IMR-90 (cell line): Measurements from ENCODE around the gene C1QTNF5. TPM values are rescaled to one million over a fixed set of nuclear protein-coding genes. Genes with fewer than 3 reads are reported as not detected.

Experiments used
- ATAC-seq: fragments of 200-7000 bp; cut with Tn5 transposase; 2 replicates; pipeline ENCODE4 v1.9.1; 2020; ENCODE audit warnings: low read depth, mild to moderate bottlenecking, moderate library complexity
- BruUV-seq: library from RNA; stranded (reverse); fragments of 400-500 nt; replicated peaks from 2 replicates; lab custom pipeline; 2021; lab: Mats Ljungman, UMichigan
- CTCF ChIA-PET: fragments of 300-600 bp; formaldehyde crosslinking; extraction: SDS; loops from one replicate; lab custom pipeline; 2021; ENCODE audit warnings: antibody characterized with exemption; lab: Yijun Ruan, JAX
- POLR2A ChIA-PET: fragments of 300-600 bp; sonication (Branson Sonifier 250); formaldehyde crosslinking; loops from one replicate; lab custom pipeline; 2022; ENCODE audit warnings: antibody characterized with exemption; ENCODE audit not compliant: unreplicated experiment; lab: Charles Lee
- DNase-seq: peaks from one replicate; pipeline ENCODE4 v3.0.0; 2013
- H2AFZ ChIP-seq: replicated peaks from 2 replicates; pipeline ENCODE3; 2013; ENCODE audit warnings: low read length, mild to moderate bottlenecking; ENCODE audit not compliant: poor library complexity
- H2AK5ac ChIP-seq: 2 replicates; pipeline ENCODE4 v1.6.1; 2013; ENCODE audit warnings: low read depth, low read length, inconsistent platforms
- H2AK9ac ChIP-seq: replicated peaks from 2 replicates; pipeline ENCODE3; 2013; ENCODE audit warnings: mild to moderate bottlenecking, low read depth, low read length, moderate library complexity; ENCODE audit not compliant: poor library complexity
- H2BK120ac ChIP-seq: 2 replicates; pipeline ENCODE4 v1.6.1; 2013; ENCODE audit warnings: low read depth, low read length, inconsistent platforms
- H2BK15ac ChIP-seq: 3 replicates; pipeline ENCODE4 v1.6.1; 2013; ENCODE audit warnings: low read depth, low read length, inconsistent platforms
- H2BK20ac ChIP-seq: 2 replicates; pipeline ENCODE4 v1.6.1; 2013; ENCODE audit warnings: low read depth, mild to moderate bottlenecking, inconsistent platforms, low read length, moderate library complexity
- H2BK5ac ChIP-seq: 2 replicates; pipeline ENCODE4 v1.6.1; 2013; ENCODE audit warnings: mild to moderate bottlenecking, low read depth, low read length, inconsistent platforms; ENCODE audit not compliant: poor library complexity, severe bottlenecking
- H3K14ac ChIP-seq: replicated peaks from 2 replicates; pipeline ENCODE4 v1.6.1; 2013; ENCODE audit warnings: low read depth, low read length, inconsistent platforms
- H3K18ac ChIP-seq: 2 replicates; pipeline ENCODE4 v1.6.1; 2013; ENCODE audit warnings: low read depth, low read length, control low read depth
- H3K23ac ChIP-seq: 2 replicates; pipeline ENCODE4 v1.6.1; 2013; ENCODE audit warnings: low read depth, low read length, inconsistent platforms
- H3K27ac ChIP-seq: 2 replicates; pipeline ENCODE4 v1.5.1; 2013; ENCODE audit warnings: mild to moderate bottlenecking, control low read depth, low read length; ENCODE audit not compliant: insufficient read depth
- H3K27me3 ChIP-seq: 2 replicates; pipeline ENCODE4 v1.6.1; 2013; ENCODE audit warnings: low read length; ENCODE audit not compliant: control insufficient read depth, insufficient read depth
- H3K36me3 ChIP-seq: 2 replicates; pipeline ENCODE4 v1.6.1; 2013; ENCODE audit warnings: low read length, mixed read lengths; ENCODE audit not compliant: control insufficient read depth, insufficient read depth
- H3K4ac ChIP-seq: 2 replicates; pipeline ENCODE4 v1.6.1; 2013; ENCODE audit warnings: low read depth, low read length, inconsistent platforms
- H3K4me1 ChIP-seq: 2 replicates; pipeline ENCODE4 v1.6.1; 2013; ENCODE audit warnings: low read length, mixed read lengths; ENCODE audit not compliant: control insufficient read depth, insufficient read depth
- H3K4me2 ChIP-seq: 2 replicates; pipeline ENCODE4 v1.6.1; 2013; ENCODE audit warnings: low read depth, mild to moderate bottlenecking, control low read depth, low read length, moderate library complexity
- H3K4me3 ChIP-seq: 2 replicates; pipeline ENCODE4 v1.5.1; 2013; ENCODE audit warnings: low read depth, mild to moderate bottlenecking, control low read depth, low read length, moderate library complexity; ENCODE audit not compliant: insufficient read depth
- H3K56ac ChIP-seq: 2 replicates; pipeline ENCODE4 v1.6.1; 2013; ENCODE audit warnings: low read length, inconsistent platforms; ENCODE audit not compliant: insufficient read depth; ENCODE audit errors: extremely low read depth
- H3K79me1 ChIP-seq, 2 experiments: 2 replicates each; pipeline ENCODE4 v1.6.1; 2013; ENCODE audit warnings: low read length in 2 of 2, inconsistent platforms in 1 of 2, low read depth in 1 of 2
- H3K9ac ChIP-seq: 2 replicates; pipeline ENCODE4 v1.6.1; 2013; ENCODE audit warnings: low read depth, low read length, control low read depth
- H3K9me1 ChIP-seq: 2 replicates; pipeline ENCODE4 v1.6.1; 2013; ENCODE audit warnings: low read length, inconsistent platforms; ENCODE audit not compliant: insufficient read depth
- H3K9me3 ChIP-seq: 2 replicates; pipeline ENCODE4 v1.6.1; 2013; ENCODE audit warnings: low read length; ENCODE audit not compliant: control insufficient read depth, insufficient read depth
- H4K20me1 ChIP-seq: 2 replicates; pipeline ENCODE4 v1.6.1; 2013; ENCODE audit warnings: low read length, inconsistent platforms; ENCODE audit not compliant: insufficient read depth
- H4K5ac ChIP-seq: 2 replicates; pipeline ENCODE4 v1.6.1; 2013; ENCODE audit warnings: mild to moderate bottlenecking, low read depth, low read length, control low read depth
- H4K8ac ChIP-seq, 2 experiments: 2 replicates each; pipeline ENCODE4 v1.6.1; 2013; ENCODE audit warnings: low read depth in 2 of 2, low read length in 2 of 2, control low read depth in 1 of 2, inconsistent platforms in 1 of 2
- H4K91ac ChIP-seq: 2 replicates; pipeline ENCODE4 v1.6.1; 2013; ENCODE audit warnings: low read depth, low read length, inconsistent platforms; ENCODE audit not compliant: insufficient read depth
- CEBPB ChIP-seq: IDR thresholded peaks from 2 replicates; pipeline ENCODE4 v1.6.1; 2012; ENCODE audit warnings: low read depth, low read length, improper control_type of control experiment
- CHD1 ChIP-seq: IDR thresholded peaks from 2 replicates; pipeline ENCODE4 v1.6.1; 2012; ENCODE audit warnings: low read depth, low read length, improper control_type of control experiment
- MXI1 ChIP-seq: IDR thresholded peaks from 2 replicates; pipeline ENCODE4 v1.6.1; 2012; ENCODE audit warnings: low read depth, mild to moderate bottlenecking, low read length, moderate library complexity, borderline replicate concordance
- NFE2L2 ChIP-seq: fragments of 150-350 bp; IDR thresholded peaks from 2 replicates; pipeline ENCODE4 v1.6.1; 2016; ENCODE audit warnings: low read depth, mild to moderate bottlenecking, low read length
- POLR2A ChIP-seq: IDR thresholded peaks from 2 replicates; pipeline ENCODE4 v1.6.1; 2012; ENCODE audit warnings: mild to moderate bottlenecking, low read depth, low read length
- WGBS, 2 experiments: methylation state at CpG; one replicate each; pipeline versions ENCODE4 v1.1.5 to v1.1.7; 2013; ENCODE audit warnings: missing lambda C conversion rate in 2 of 2; ENCODE audit not compliant: insufficient read length in 1 of 2; ENCODE audit errors: extremely low coverage in 2 of 2; 5-methylcytosine and 5-hydroxymethylcytosine counted together
- dilution Hi-C: fragments of 300-500 bp; cut with HindIII; formaldehyde crosslinking; loops from one replicate; pipeline ENCODE4 v1.14.3; 2018; ENCODE audit warnings: low sequenced_read_pairs; ENCODE audit not compliant: unreplicated experiment
- in situ Hi-C: fragments of 300-500 bp; cut with MboI; formaldehyde crosslinking; loops from 3 replicates; pipeline ENCODE4 v1.14.3; 2019; ENCODE audit warnings: low sequenced_read_pairs, inconsistent platforms, mixed read lengths
- intact Hi-C: fragments of 100-400 bp; cut with micrococcal nuclease; formaldehyde crosslinking; loops from 2 replicates; pipeline ENCODE4 v1.10.0; 2022
- polyA plus RNA-seq, 3 experiments: library from polyadenylated mRNA; depleted of rRNA; stranded (reverse); fragments of >200 nt; gene quantifications; 2 replicates each; pipeline ENCODE4 v1.2.3, GENCODE V29; 2012; ENCODE audit warnings: low replicate concordance in 1 of 3
- total RNA-seq: library from RNA; depleted of rRNA; stranded (reverse); fragments of >200 nt; gene quantifications from 2 replicates; pipeline ENCODE4 v1.2.3, GENCODE V29; 2012
- TF ChIP-seq, protein P1 (sequence below): fragments of 150-350 bp; IDR thresholded peaks from 2 replicates; pipeline ENCODE4 v1.6.1; 2016; ENCODE audit warnings: low read depth, mild to moderate bottlenecking, low read length, moderate library complexity, borderline replicate concordance

The C1QTNF5 gene
- total and polyA plus RNA-seq, 2 of the 4 experiments (the other 2 are of a cell fraction), result 2.0 to 5.4 TPM

DNA sequence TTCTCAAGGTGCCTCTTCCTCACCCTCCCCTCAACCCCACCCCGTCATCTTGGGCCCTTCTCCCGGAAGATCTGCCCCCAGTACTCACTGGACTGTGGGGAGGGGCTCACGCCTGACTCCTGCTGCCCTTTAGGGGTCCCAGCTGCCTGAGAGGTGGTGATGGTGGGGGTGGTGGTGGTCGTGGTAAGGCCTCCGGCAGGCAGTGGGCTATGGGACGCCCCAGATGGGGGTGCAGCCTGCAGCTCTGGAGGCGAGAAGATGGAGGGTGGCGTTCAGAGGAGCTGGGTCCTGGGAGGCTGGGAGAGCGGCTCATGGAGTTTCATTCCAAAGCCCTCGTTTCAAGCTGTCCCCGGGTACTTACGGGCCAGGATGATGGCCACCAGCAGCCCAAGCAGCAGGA is 5.0 kb upstream of the C1QTNF5 start:
- Histone ChIP-seq H2BK120ac (no peak overlapping the region), H3K23ac (no peak overlapping the region), H2BK20ac (no peak overlapping the region), H3K36me3 (no peaks in the 10 kb centered on the region), H3K9ac (no peak overlapping the region), H3K4me3 (no peak overlapping the region), H4K20me1 (no peaks in the 10 kb centered on the region), H3K9me1 (no peaks in the 10 kb centered on the region), H4K91ac (no peak overlapping the region), H2AK5ac (no peak overlapping the region; the same call in 1 of the 2 replicates), H3K9me3 (no peaks in the 10 kb centered on the region), H3K4ac (no peak overlapping the region), H3K18ac (no peak overlapping the region), H2AK9ac (no peak overlapping the region), H3K4me2 (no peak overlapping the region), H2BK5ac (no peak overlapping the region), H3K79me1 (peaks cover 0 to 4% of the 10 kb centered on the region in 2 experiments; a peak in 1 of 4 replicates), H3K56ac (no peak overlapping the region), H3K27me3 (peaks cover 33% of the 10 kb centered on the region), H2BK15ac (no peak overlapping the region), H4K8ac (no peak overlapping the region), H3K4me1 (peaks cover 3% of the 10 kb centered on the region; the same call in 1 of the 2 replicates), H2AFZ (no peak overlapping the region), H3K27ac (no peak overlapping the region), H3K14ac (no peak overlapping the region), H4K5ac (no peak overlapping the region)
- TF ChIP-seq MXI1 (no peak), CHD1 (no peak), NFE2L2 (no peak), CEBPB (no peak), POLR2A (no peak)
- TF ChIP-seq, protein P1, sequence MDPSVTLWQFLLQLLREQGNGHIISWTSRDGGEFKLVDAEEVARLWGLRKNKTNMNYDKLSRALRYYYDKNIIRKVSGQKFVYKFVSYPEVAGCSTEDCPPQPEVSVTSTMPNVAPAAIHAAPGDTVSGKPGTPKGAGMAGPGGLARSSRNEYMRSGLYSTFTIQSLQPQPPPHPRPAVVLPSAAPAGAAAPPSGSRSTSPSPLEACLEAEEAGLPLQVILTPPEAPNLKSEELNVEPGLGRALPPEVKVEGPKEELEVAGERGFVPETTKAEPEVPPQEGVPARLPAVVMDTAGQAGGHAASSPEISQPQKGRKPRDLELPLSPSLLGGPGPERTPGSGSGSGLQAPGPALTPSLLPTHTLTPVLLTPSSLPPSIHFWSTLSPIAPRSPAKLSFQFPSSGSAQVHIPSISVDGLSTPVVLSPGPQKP, result no peak
- dilution Hi-C loops (no loop called here), in situ Hi-C loops (no loop called here), intact Hi-C loops (no loop called here)
- ChIA-PET CTCF (no interaction called here), POLR2A (no interaction called here)
- ATAC-seq, result no peak
- no peak for DNase-seq
- 69% methylated on average over 5 of the region's 12 CpGs; no CpG with 5 or more reads in 1 of the 2 experiments for WGBS, 2 experiments
- no TSS peak for BruUV-seq
